SU-DHL-6 (cell line): ENCODE measurements around the gene CEACAM16.

ENCODE experiments used
- H2AFZ ChIP-seq: fragments of 200-600 bp; sonication (generic); 2 replicates; pipeline ENCODE4 v1.6.1; 2014; ENCODE audit warnings: low read depth, mild to moderate bottlenecking, moderate library complexity, mixed read lengths, antibody characterized with exemption, low read length; ENCODE audit not compliant: severe bottlenecking
- H3F3A ChIP-seq: fragments of 200-600 bp; shearing (Covaris generic); 2 replicates; pipeline ENCODE4 v1.6.0; 2016; ENCODE audit warnings: antibody characterized with exemption, mild to moderate bottlenecking; ENCODE audit not compliant: insufficient read depth
- H3K27ac ChIP-seq: fragments of 200-600 bp; sonication (generic); 2 replicates; pipeline ENCODE4 v1.5.1; 2016; ENCODE audit warnings: low read depth, mild to moderate bottlenecking, low read length, moderate library complexity, mixed read lengths
- H3K27me3 ChIP-seq: fragments of 200-600 bp; sonication (generic), shearing (Covaris generic); 2 replicates; pipeline ENCODE4 v1.6.0; 2014; ENCODE audit warnings: mild to moderate bottlenecking, low read length
- H3K36me3 ChIP-seq: fragments of 200-600 bp; sonication (generic); 2 replicates; pipeline ENCODE4 v1.6.1; 2014; ENCODE audit warnings: mild to moderate bottlenecking, low read length, mixed read lengths
- H3K4me2 ChIP-seq: fragments of 300-600, 200-600 bp; shearing (Covaris generic), sonication (generic); 2 replicates; pipeline ENCODE4 v1.6.0; 2014; ENCODE audit warnings: low read length, low read depth, mild to moderate bottlenecking; ENCODE audit not compliant: poor library complexity, severe bottlenecking
- H3K4me3 ChIP-seq: fragments of 200-600 bp; sonication (generic); 2 replicates; pipeline ENCODE4 v1.5.1; 2014; ENCODE audit warnings: antibody characterized with exemption, low read length, mild to moderate bottlenecking, mixed read lengths; ENCODE audit not compliant: insufficient read depth, poor library complexity, severe bottlenecking
- H3K79me2 ChIP-seq: fragments of 200-600 bp; sonication (generic); 2 replicates; pipeline ENCODE4 v1.6.1; 2014; ENCODE audit warnings: mild to moderate bottlenecking, low read length, moderate library complexity; ENCODE audit not compliant: insufficient read depth
- H3K9ac ChIP-seq: fragments of 200-600 bp; sonication (generic); 2 replicates; pipeline ENCODE4 v1.7.0; 2014; ENCODE audit warnings: mild to moderate bottlenecking, low read length
- H3K9me2 ChIP-seq: fragments of 200-600 bp; sonication (generic); replicated peaks from 2 replicates; pipeline ENCODE4 v1.6.1; 2014; ENCODE audit warnings: low read length; ENCODE audit not compliant: insufficient read depth
- H3K9me3 ChIP-seq: fragments of 200-600 bp; sonication (generic); 2 replicates; pipeline ENCODE4 v1.6.1; 2014; ENCODE audit warnings: low read length, mixed read lengths; ENCODE audit not compliant: insufficient read depth
- H4K20me1 ChIP-seq: fragments of 200-600 bp; sonication (generic); 2 replicates; pipeline ENCODE4 v1.6.1; 2014; ENCODE audit warnings: low read depth, mild to moderate bottlenecking, antibody characterized with exemption, low read length, moderate library complexity, mixed read lengths
- CTCF ChIP-seq: fragments of 200-600 bp; sonication (generic); IDR thresholded peaks from one replicate; pipeline ENCODE4 v1.5.1; 2017; ENCODE audit warnings: antibody characterized with exemption, mild to moderate bottlenecking, low read length, moderate library complexity; ENCODE audit not compliant: insufficient read depth, poor library complexity, severe bottlenecking
- EZH2phosphoT487 ChIP-seq: fragments of 200-600 bp; sonication (generic), shearing (Covaris generic); conservative IDR thresholded peaks from 2 replicates; pipeline ENCODE4 v1.6.1; 2018; ENCODE audit warnings: mild to moderate bottlenecking, antibody characterized with exemption, low read length, moderate library complexity, mixed read lengths

The CEACAM16 gene, protein sequence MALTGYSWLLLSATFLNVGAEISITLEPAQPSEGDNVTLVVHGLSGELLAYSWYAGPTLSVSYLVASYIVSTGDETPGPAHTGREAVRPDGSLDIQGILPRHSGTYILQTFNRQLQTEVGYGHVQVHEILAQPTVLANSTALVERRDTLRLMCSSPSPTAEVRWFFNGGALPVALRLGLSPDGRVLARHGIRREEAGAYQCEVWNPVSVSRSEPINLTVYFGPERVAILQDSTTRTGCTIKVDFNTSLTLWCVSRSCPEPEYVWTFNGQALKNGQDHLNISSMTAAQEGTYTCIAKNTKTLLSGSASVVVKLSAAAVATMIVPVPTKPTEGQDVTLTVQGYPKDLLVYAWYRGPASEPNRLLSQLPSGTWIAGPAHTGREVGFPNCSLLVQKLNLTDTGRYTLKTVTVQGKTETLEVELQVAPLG

GRCh38 chr19:44698492-44699201, at the start of gene CEACAM16:
Gene CEACAM16, plus strand, starts transcription at chr19:44699151. Its CDS starts 2,306 bp downstream, at chr19:44701457.
- no peaks in the 10 kb centered on the region for H4K20me1 ChIP-seq
- no peaks in the 10 kb centered on the region for H3K27me3 ChIP-seq
- H3K27ac ChIP-seq: no peak within 1 kb of the TSS
- no peak within 1 kb of the TSS for H2AFZ ChIP-seq
- H3K9ac ChIP-seq: no peak within 1 kb of the TSS
- H3K9me3 ChIP-seq: no peaks in the 10 kb centered on the region
- no peaks in the 10 kb centered on the region for H3K9me2 ChIP-seq
- H3K36me3 ChIP-seq: no peaks in the 10 kb centered on the region
- H3F3A ChIP-seq: no peaks in the 10 kb centered on the region
- H3K79me2 ChIP-seq: no peaks in the 10 kb centered on the region
- TF ChIP-seq CTCF: no peak
- no peak within 1 kb of the TSS for H3K4me2 ChIP-seq
- H3K4me3 ChIP-seq: no peak within 1 kb of the TSS

GRCh38 chr19:44649578-44650145, 49.3 kb upstream of the CEACAM16 start:
- H2AFZ ChIP-seq: no peak overlapping the region
- no peak overlapping the region for H3K27ac ChIP-seq
- H3K4me3 ChIP-seq: no peak overlapping the region
- H3K27me3 ChIP-seq: no peaks in the 10 kb centered on the region
- H3K79me2 ChIP-seq: no peaks in the 10 kb centered on the region
- H3K4me2 ChIP-seq: no peak overlapping the region
- no peaks in the 10 kb centered on the region for H4K20me1 ChIP-seq
- H3F3A ChIP-seq: no peaks in the 10 kb centered on the region
- H3K36me3 ChIP-seq: no peaks in the 10 kb centered on the region
- TF ChIP-seq EZH2phosphoT487 (no peak), CTCF (no peak)
- H3K9me2 ChIP-seq: no peaks in the 10 kb centered on the region
- H3K9me3 ChIP-seq: no peaks in the 10 kb centered on the region
- H3K9ac ChIP-seq: no peak overlapping the region

DNA sequence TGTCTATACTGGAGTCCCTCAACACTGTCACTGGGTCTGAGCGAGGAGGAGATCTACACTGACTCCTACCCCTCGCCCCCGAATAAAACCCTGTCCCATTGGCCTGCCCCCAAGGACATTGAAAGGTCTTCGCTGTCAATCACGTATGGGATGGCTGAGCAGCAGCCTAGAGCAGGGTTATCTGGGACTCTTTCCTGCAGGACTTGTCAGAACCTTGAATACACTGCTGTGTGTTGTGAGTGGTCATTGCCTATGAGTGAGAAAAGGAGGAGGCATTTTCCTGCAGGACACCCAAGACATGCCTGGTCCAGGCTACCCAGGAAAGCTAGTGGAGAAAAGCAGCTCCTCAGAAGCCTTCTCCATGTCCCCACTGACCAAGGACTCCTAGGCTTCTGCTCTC, 45.6 kb upstream of the CEACAM16 start:
- Histone ChIP-seq H3F3A (no peaks in the 10 kb centered on the region), H3K9me2 (no peaks in the 10 kb centered on the region), H3K27me3 (no peaks in the 10 kb centered on the region), H3K9me3 (no peaks in the 10 kb centered on the region), H3K4me3 (no peak overlapping the region), H4K20me1 (no peaks in the 10 kb centered on the region), H3K79me2 (no peaks in the 10 kb centered on the region), H3K4me2 (no peak overlapping the region), H3K9ac (no peak overlapping the region), H2AFZ (no peak overlapping the region), H3K36me3 (no peaks in the 10 kb centered on the region), H3K27ac (no peak overlapping the region)
- TF ChIP-seq EZH2phosphoT487 (no peak), CTCF (no peak)
